NCI-H1105 treated with DMSO at 0.1 percent for 48 hours (cell line): ENCODE measurements around the gene ADAT2.

ENCODE experiments used
- DNase-seq: peaks from one replicate; lab custom pipeline; 2025; lab: John Stamatoyannopoulos, UW

ADAT2 gene

DNA sequence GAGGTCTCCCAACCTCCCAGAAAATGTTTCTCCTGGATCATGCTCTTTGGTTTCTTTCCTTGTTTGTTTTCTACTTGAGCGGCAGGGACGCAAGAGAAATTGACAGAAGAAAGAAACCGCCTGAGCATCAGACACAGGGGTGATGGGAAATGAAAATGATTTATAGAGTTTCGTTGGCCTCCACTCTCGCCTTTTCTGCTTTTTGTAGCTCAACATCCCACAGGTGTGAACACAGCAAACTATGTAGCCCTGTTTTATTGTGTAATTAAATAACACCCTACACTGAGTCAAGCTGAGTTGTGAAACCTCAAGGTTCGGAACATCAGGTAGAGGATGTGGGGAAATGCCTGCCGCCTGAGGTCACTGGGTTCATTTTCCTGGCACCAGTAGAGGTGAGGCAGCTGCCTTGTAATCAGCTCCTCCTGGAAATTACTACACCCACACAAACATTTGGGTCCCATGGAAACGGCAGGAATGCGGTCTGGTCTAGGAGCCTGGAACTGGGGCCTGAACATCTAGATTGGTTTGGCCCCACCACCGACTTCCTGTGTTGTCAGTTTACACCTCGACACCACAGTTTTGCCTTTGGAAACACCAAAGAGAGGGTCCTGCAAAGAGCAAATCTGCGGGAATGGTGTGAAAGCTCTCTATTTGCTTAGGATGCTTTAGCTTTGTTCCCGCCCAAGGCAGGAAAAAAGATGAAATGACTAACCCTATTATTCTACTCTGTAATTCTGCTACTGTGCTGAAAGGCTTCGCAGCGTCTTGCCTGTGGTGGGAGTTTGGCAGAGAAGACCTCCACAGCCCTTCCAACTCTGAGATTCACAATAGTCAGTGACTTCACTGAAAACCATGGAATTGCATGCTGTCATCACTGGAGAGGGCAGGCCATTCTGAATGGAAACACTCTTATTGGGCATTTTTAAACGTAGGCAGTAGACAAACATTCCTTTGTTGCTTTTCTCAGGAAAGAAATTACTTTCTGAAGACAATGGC is 53.0 kb downstream of the ADAT2 start:
- no peak for DNase-seq

DNA sequence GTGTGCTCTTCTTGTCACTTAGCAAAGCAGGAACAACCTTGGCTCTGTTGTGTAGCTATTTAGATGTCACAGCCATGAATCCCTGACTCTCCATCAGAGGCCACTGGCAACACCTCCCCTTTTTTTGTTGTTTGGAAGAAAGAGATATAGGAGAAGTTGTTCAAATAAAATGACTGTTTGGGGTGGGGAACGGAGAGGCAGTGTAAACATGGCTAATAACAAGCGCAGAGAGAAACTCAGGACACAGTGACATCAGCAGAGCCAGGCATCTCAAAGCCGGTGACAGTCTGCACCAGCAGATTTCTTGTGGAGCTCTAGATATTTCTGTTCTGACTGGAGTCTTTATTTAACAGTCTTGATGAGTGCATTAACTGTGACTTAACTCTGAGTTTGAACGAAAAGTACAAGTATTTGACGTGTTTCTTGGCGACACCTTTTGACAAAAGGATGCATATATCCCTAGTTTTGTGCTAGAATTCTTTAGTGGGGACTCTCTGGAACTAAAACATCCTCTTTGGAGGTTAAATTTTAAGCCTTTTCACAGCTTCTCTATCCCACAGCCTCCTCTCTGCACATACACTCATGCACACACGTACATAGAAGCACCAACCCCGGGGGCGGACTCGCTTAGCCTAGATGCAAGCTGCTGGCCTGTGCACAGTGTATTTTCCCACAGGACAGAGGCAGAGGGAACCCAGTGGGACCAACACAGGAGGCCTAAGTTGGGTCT is 53.8 kb downstream of the ADAT2 start:
- DNase-seq, result no peak

DNA sequence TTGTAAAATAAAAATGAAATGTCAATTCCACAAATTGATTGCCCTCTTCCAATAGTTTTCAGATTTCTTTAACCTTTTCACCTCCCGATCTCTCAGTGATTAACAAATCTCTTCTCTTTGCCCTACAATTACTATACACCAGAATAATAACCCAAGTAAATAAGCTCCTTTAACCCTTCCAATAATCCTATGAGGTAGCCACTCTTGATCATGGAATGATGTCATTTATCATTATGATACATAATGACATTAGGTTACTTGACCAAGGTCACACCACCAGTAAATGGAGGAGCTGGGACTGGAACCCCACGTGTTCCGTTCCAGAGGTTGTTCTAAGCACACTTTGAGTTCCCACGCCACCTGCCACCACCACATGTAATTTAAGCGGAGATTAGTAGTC is 54.8 kb downstream of the ADAT2 start:
- no peak for DNase-seq

DNA sequence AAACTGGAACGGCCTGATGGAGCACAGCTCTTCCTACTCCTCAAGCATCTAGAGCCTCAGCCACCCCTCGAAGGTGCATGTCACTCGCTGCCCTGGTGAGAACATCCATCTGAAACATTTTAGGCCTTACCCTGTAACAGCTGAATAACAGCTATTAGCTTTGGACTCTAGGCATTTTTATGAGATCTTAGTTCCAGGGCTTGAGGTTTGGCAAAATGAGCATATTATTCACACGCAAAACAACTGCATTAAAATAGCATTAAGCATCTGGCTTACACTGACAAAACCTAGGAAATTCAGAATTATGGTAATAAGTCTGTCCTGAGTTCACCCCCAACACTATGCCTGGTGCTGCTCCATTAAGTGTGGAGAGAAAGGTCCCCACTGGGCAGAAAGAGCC is 56.1 kb downstream of the ADAT2 start:
- DNase-seq, result no peak

DNA sequence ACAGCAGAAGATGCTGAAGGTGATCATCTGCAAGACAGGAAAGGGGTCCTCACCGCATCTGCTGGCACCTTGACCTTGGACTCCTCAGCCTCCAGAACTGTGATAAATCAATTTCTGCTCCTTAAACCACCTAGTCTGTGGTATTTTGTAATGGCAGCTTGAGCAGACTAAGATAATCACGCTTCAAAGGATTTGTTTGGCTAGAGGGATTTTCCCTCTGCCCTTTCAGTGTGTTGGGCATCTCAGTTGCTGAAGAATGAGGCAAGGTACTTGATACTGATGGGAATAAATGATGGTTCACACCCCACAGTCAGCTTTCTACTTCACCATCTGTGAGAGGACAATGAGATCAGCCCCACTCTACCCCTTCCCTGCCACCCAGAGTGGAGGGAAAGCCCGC is 60.2 kb downstream of the ADAT2 start:
- DNase-seq, result no peak

DNA sequence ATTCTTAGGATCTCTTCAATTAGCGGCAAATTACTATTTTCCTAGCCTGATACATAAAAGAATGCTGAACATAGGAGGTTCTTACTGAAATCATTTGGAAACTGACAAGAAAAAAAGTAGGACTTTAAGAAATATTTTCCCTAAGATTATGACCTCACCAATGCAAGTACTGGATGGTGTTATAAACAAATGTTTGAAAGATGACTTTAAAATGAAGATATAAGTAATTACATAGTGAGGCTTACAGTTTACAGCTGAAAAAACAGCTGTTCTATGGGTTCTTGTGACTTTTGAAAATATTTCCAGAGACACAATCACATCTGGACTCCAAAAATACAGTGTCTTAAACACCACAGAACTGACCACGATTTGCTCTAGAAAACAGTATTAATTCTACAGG is 64.9 kb downstream of the ADAT2 start:
- no peak for DNase-seq

DNA sequence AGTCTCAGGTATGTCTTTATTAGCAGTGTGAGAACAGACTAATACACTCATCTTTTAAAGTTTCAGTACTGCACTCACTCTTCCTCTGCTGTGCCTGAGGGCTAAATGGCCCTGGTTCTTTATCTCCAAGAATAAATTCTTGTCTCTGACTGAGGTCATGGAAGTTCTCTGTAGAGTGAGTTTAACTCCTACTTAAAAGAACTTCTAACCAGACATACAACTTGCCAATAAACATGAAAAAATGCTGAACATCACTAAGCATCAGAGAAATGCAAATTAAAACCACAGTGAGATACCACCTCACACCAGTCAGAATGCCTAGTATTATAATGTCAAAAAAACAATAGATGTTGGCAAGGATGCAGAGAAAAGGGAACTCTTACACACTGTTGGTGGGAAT is 73.6 kb downstream of the ADAT2 start:
- no peak for DNase-seq

DNA sequence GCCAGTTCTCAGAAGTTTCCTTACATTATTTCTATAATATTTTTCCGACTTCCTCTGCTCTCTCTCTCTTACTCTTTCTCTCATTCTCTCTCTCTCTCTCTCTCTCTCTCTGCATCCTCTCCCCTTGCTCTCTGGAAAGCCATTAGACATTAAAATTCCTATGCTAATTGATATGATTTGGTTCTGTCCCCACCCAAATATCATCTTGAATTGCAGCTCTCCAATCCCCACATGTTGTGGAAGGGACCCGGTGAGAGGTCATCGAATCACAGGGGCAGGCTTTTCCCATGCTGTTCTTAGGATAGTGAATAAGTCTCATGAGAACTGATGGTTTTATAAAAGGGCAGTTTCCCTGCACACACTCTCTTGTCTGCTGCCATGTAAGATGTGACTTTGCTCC is 74.1 kb downstream of the ADAT2 start:
- no peak for DNase-seq

DNA sequence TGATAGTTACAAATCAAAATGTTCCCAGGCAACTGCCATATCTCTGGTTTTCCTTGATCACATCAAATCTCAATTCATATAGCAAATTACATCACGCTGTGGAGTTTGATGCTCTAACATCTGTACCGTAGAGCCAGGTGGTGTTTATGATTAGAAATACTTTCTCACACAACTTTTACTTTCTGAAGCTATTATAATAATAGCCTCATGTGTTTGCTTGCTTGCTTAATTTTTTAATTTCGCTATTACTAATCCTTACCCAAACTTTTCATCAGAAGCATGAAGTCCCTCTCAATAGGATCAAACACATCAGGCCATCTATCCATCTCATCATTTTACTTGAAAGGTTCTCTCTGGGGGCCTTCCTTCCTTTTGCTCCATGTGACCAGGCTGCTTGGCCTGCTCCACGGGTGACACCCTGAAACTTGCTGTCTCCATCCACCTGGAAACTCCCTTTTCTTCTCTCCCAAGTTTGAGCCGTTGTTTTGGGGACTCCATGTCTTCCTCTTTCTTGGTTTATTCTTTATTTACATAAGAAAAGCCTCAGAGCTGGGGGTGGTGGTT is 75.4 kb downstream of the ADAT2 start:
- no peak for DNase-seq

DNA sequence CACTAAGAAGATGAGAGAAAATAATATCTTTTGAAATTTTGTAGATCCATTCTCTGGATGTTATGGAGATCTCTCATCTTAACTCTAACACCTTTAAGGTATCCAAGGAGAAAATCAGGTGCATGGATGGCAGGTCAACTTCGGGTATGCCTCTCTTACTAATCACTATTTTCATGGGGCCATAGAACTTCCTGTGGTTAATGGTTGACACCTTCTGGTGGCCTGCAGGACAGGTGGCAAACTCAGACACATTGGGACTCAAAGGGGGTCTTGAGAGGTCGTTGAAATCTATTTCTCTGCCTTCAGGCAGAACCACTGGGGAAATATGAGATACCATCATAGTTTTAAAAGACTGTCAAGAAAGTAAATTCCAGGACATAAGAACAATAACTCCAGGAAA is 76.5 kb downstream of the ADAT2 start:
- DNase-seq, result no peak
